Measurements from ENCODE around the gene SPOUT1.

Gene SPOUT1

DNA sequence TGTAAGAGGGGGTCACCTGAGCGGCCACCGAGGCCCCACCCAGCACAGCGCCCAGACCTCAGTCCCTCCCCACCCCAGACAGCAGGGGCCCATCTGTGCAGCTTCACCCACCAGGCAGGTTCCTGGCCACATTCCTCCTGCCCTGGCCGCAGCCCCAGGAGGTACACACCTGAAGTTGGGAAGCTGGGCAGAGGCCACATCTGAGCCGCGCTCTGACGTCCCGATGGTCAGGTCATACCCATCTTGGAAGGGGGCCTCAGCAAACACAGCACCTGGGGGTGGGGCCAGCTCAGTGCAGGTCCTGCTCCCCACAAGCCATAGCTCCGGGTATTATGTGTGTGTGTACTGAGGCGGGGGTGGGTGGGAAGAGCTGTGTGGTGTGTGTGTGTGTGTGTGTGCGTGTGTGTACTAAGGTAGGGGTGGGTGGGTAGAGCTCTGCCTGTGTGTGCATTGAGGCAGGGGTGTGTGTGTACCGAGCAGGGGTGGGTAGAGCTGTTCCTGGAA, 5.6 kb downstream of the SPOUT1 start:
- in situ Hi-C loops (cut with MboI; ENCODE audit: low sequenced_read_pairs, unreplicated experiment): no loop called here
- TF ChIP-seq, protein P1, sequence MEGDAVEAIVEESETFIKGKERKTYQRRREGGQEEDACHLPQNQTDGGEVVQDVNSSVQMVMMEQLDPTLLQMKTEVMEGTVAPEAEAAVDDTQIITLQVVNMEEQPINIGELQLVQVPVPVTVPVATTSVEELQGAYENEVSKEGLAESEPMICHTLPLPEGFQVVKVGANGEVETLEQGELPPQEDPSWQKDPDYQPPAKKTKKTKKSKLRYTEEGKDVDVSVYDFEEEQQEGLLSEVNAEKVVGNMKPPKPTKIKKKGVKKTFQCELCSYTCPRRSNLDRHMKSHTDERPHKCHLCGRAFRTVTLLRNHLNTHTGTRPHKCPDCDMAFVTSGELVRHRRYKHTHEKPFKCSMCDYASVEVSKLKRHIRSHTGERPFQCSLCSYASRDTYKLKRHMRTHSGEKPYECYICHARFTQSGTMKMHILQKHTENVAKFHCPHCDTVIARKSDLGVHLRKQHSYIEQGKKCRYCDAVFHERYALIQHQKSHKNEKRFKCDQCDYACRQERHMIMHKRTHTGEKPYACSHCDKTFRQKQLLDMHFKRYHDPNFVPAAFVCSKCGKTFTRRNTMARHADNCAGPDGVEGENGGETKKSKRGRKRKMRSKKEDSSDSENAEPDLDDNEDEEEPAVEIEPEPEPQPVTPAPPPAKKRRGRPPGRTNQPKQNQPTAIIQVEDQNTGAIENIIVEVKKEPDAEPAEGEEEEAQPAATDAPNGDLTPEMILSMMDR (IDR thresholded peaks at IDR 0.05; ENCODE audit: borderline replicate concordance, control extremely low read depth, extremely low read depth, insufficient read depth, missing control alignments): no peak
- DNase-seq (ENCODE audit: low spot score): no peak

DNA sequence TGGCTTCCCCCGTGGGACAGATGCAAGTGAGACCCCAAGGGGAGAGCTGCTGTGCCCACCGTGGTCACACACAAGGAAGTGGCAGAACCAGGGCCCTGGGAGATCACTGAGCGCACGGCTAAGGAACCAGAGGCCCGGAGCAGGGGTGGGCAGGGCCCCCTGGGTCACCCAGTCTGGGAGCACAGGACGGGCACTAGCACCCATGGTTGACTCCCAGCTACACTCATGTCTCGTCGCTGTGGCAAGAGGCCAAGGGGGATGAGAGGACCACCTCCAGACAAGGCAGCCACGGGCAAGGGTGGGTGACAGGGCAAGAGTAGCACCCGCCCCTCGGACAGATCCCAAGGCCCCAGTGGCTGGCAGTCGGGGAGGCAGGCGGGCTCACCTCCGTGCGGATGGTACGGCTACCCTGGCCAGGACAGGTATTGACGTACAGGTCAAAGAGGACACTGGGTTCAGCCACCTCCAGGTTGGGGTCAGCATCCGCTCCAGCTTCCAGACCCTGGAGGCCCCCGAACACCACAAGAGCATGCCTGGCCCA, 6.2 kb downstream of the SPOUT1 start:
- in situ Hi-C loops (cut with MboI; ENCODE audit: low sequenced_read_pairs, unreplicated experiment): no loop called here

DNA sequence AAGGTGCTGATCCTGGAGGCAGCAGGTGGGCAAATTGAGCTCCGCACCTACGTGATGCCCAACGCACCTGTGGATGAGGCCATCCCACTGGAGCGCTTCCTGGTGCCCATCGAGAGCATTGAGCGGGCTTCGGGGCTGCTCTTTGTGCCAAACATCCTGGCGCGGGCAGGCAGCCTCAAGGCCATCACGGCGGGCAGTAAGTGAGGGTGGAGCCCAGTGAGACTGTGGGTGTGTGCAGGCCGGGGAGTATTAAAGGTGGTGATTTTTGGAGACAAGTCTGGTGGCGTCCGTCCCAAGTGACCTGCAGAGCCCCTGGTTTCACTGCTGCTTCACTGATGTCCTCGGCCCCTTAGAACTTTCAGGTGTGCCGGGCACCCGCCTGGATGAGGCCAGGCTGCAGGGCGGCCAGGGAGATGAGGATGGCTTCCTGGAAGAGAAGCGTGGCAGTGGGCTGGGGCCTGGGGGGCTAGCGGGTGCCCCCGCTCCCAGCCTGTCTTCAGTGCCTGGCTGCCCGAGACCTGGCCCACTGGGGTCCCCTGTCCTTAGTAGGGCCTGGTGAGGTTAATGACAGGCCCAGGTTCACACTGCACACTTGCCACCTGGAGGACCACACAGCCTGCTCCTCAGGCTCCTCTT, 7.1 kb downstream of the SPOUT1 start:
- in situ Hi-C loops (cut with MboI; ENCODE audit: low sequenced_read_pairs, unreplicated experiment): no loop called here
- TF ChIP-seq, protein P1 (IDR thresholded peaks at IDR 0.05; ENCODE audit: borderline replicate concordance, control extremely low read depth, extremely low read depth, insufficient read depth, missing control alignments): no peak
- DNase-seq (ENCODE audit: low spot score): no peak

More for the DNA sequence above, 6.2 kb downstream of the SPOUT1 start:
- no peak for DNase-seq (ENCODE audit: low spot score)
- TF ChIP-seq, protein P1 (IDR thresholded peaks at IDR 0.05; ENCODE audit: borderline replicate concordance, control extremely low read depth, extremely low read depth, insufficient read depth, missing control alignments): no peak

DNA sequence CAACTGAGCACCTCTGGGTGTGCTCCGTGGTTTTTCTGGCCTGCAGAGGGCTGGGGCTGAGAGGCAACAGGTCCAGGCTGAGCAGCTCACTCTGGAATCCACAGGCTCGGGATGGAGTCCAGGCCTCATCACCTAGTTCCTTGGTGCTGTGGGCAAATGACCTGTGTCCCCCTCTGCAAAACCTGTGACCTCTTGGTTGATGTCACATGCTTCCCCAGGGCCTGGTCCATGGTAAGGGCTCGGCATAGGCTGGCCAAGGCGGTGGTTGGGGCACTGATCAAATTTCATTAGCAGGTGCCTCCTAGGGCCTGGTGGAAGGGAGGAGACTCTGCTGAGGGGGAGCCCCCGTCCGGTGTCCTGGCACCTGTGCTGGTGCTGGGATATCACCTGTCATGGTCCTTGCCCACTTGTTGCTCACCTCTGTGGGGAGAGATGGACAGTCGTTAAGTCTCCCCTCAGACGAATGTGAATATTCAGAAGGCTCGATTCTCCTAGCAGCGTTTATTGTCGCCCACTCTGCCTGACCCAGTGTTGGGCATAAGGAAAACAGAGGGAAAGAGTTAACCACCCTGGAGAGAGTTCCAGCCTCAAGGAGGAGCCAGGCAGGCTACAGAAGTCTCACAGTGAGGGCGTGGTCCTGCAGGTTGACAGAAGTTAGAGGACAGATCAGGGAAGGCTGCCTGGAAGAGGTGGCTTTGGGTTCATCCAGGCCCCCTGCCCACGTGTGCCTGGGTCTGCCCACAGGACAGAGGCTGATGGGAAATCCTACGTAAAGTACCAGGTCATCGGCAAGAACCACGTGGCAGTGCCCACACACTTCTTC, 7.8 kb downstream of the SPOUT1 start:
- in situ Hi-C loops (cut with MboI; ENCODE audit: low sequenced_read_pairs, unreplicated experiment): no loop called here
- TF ChIP-seq, protein P1 (IDR thresholded peaks at IDR 0.05; ENCODE audit: borderline replicate concordance, control extremely low read depth, extremely low read depth, insufficient read depth, missing control alignments): no peak
- DNase-seq (ENCODE audit: low spot score): no peak

DNA sequence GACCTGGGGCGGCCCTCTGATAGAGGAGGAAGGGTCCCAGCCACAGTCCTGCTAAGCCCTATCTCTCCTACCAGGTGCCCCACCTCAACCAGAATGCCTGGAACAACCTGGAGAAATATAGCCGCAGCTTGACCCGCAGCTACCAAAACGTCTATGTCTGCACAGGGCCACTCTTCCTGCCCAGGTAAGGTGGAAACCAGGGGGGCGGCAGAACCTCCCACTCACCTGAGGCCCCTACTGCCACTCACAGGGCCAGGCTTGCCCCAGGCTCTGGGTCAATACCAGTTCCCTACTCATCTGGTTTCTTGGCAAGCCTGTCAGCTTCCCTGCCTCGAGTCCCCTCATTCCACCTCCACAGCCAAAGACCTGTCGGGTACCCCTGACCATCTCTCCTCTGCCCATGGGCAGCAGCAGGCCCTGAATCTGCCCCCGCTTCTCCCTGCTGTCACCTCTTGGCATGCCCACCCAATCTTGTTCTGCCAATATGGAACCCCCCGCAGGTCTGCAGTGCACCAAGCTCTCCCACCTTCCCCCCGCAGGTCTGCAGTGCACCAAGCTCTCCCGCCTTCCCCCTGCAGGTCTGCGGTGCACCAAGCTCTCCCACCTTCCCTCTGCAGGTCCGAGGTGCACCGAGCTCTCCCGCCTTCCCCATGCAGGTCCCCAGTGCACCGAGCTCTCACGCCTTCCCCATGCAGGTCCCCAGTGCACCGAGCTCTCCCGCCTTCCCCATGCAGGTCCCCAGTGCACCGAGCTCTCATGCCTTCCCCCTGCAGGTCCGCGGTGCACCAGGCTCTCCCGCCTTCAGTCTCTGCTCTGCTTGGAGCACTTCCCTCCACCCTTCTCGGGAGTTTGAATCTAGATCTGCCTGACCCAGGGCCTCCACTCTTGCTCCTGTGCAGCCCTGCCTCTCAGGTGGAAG, 8.7 kb downstream of the SPOUT1 start:
- in situ Hi-C loops (cut with MboI; ENCODE audit: low sequenced_read_pairs, unreplicated experiment): no loop called here
- TF ChIP-seq, protein P1 (IDR thresholded peaks at IDR 0.05; ENCODE audit: borderline replicate concordance, control extremely low read depth, extremely low read depth, insufficient read depth, missing control alignments): no peak
- DNase-seq (ENCODE audit: low spot score): no peak
